LNCAP (cell line): ENCODE results near the gene UCN.

Experiments used
- CTCF ChIP-seq: fragments of 450-650 bp; IDR thresholded peaks from 2 replicates; pipeline ENCODE4 v1.5.1; 2017; ENCODE audit warnings: mild to moderate bottlenecking

The UCN gene

DNA sequence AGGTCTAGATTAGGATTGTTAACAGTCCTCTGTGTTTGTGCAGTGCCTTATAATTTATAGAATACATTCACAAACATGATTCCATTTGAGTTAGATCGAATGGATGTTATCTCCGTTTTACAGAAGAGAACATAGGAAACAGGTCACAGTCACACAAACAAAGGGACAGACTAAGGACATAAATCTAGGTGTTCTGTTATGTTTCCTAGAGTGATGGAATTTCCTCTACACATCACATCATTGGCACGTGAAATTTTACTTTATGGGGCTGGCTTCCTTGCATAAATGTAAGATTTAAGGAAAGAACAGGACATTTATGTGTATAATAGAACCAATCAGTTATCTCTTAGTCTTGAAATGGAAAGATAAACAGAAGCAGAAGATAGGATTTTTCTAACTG is 19.6 kb downstream of the UCN start:
- no peak for TF ChIP-seq CTCF

DNA sequence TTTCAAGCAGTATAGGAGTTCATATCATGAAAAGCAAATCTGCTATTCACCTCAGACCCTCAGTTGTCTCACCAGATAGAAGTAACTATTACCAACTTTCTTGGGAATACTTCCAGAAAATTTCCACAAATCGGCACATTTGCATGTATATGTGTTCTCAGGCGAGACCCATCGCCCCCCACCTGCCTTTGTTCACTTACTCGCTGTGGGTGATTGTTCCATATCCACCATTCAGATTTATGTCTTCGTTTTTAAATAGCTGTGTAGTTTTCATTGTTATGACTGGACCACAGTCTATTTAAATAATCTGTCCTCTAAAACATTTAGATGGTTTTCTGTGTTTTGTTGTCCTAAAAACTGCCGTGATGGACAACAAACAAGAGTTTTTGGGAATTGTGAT is 22.8 kb downstream of the UCN start:
- TF ChIP-seq CTCF, result no peak

GRCh38 chr2:27284996-27285395 is 23.2 kb downstream of the UCN start:
- no peak for TF ChIP-seq CTCF

DNA sequence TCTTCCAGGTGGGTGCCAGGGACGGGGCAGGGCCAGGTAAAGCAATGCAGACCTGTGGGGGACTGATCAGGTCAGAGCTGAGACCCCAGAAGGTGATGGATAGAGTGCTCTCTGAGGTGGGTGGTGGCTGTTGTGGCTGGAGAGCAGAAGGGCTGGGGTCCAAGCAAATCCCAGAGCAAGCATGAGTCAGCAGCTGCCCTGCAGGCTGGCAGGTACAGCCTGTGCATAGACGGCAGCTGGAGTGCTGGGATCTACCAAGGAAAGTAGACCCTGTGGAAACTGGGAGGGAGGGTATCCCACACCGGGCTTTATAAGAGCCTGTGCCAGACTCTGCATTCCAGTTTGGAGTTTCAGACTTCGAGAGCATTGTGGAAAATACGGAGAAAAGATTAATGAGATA is 25.4 kb downstream of the UCN start:
- no peak for TF ChIP-seq CTCF

DNA sequence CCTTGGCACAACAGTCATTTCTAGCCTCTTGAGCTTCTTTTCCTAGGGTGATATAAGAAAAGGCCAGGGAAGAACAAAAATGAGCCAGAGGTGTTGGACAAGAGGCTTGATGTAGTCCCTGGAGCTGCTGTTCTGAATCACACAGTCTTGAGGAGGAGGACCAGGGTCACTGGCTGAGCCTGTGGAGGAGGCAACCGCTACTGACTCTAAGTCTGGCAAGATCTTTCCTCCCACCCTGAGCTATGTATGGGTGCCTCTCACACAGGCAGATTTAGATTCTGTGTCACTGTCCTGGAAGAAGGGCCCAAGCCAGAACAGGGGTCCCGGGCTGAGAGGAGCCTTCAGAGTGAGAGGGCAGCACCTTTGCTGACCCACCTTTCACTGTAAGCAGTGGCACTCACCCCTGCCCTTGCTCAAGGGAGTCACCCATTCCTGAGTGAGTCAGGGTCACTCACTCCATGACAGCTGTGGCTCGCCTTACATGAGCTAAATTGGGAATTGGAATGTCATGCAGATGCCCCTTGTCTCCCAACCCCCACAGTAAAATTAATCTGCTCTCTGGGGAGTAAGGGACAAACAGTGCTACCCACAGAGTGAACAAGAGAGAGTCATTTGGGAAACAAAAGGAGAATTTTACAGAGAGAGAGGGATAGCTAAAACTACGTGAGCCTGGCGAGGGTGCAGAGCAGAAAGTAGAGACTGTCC is 26.2 kb downstream of the UCN start, which contains the start of gene TRIM54:
TSS of gene TRIM54 (plus strand) at position 575 of the 705 bp plus-strand sequence. CDS start 303 bp downstream, outside the sequence.
- no peak for TF ChIP-seq CTCF

DNA sequence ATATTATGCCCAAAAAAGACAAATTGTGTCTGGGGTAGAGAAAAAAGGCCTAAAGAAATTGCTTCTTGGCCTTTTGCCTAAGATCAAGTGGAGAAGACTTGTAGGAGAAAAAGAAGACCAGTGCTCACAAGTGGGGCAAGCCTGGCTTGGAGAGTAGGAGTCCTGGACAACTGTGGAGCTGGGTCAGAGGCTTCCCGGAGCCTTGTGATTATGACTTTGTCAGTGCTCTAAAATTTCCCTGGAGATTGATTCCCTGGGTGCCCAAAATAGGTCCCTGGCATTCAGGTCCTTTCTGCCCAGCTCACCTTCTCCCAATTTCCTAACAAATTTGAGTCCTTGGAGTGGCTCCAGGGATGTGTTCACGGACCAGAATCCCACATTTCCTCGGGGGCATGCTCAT is 26.8 kb downstream of the UCN start:
- no peak for TF ChIP-seq CTCF

DNA sequence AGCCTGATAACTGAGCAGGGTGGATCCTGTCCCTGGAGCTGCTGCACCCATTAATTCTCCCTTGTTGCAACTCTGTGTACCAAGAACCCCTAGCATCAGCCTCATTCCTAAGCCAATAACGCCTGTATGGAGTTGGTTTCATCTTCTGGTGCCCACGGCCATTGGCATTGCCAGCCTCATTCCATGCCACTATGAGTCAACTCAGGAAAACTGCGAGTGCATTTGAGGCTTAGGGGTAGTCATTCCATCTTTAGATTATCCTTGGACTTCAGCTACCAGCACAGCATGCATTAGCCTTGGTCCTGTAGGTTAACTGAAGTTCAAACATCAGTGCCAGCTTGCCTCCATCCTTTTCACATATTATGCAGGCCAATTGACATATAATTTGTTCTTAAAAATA is 27.4 kb downstream of the UCN start:
- no peak for TF ChIP-seq CTCF

- no peak for TF ChIP-seq CTCF
Observed at GRCh38 chr2:27278010-27278409, 30.2 kb downstream of the UCN start.
